Psoas muscle (tissue), 8 donors: ENCODE data around the gene ITPR2. TPM values are rescaled to one million over a fixed set of nuclear protein-coding genes. Genes with fewer than 3 reads are reported as not detected.
"Not testable (repeated sequence)": the region's sequence is repeated elsewhere in the genome, so short reads cannot be mapped to it uniquely, and the experiment has no call there.

Source experiments
- ATAC-seq, 4 donors: fragments of 200-7000 bp; cut with Tn5 transposase; one replicate each; pipeline ENCODE4 v1.9.1; 2020; ENCODE audit warnings: moderate library complexity in 3 of 4, mild to moderate bottlenecking in 2 of 4
- DNase-seq, 2 donors: peaks; one replicate each; pipeline ENCODE4 v3.0.0-alpha.2; 2020
- H3K27ac ChIP-seq: fragments of 200-600 bp; one replicate; pipeline ENCODE4 v1.8.0; 2022
- H3K27me3 ChIP-seq, 3 donors: fragments of 200-600 bp in 1 of 3; one replicate each; pipeline versions ENCODE4 v1.6.1 to v1.8.0; 2013 to 2022; ENCODE audit warnings: low read length in 2 of 3, mild to moderate bottlenecking in 2 of 3, moderate library complexity in 1 of 3; ENCODE audit not compliant: insufficient read depth in 3 of 3
- H3K36me3 ChIP-seq, 2 donors: fragments of 200-600 bp in 1 of 2; one replicate each; pipeline versions ENCODE4 v1.6.1 to v1.8.0; 2013 to 2022; ENCODE audit warnings: low read depth in 1 of 2, mild to moderate bottlenecking in 1 of 2, moderate library complexity in 1 of 2; ENCODE audit not compliant: insufficient read depth in 1 of 2
- H3K4me1 ChIP-seq: fragments of 200-600 bp; one replicate; pipeline ENCODE4 v1.8.0; 2022
- H3K4me3 ChIP-seq: fragments of 200-600 bp; one replicate; pipeline ENCODE4 v1.8.0; 2022; ENCODE audit warnings: mild to moderate bottlenecking
- H3K9me3 ChIP-seq: fragments of 200-600 bp; one replicate; pipeline ENCODE4 v1.8.0; 2022
- WGBS, 3 donors: extraction: QIAGEN DNeasy Blood & Tissue Kit; methylation state at CpG; one replicate each; pipeline versions ENCODE4 v1.1.6 to v1.1.7; 2013; 5-methylcytosine and 5-hydroxymethylcytosine counted together
- intact Hi-C, 2 donors: fragments of 100-400 bp; cut with DNase I; formaldehyde crosslinking; loops; one replicate each; pipeline versions ENCODE4 v1.11.0 to v1.14.2; 2022
- polyA plus RNA-seq, 3 donors: library from polyadenylated mRNA; stranded (reverse); fragments of 200-250 nt; gene quantifications; one replicate each; pipeline ENCODE4 v1.2.3, GENCODE V29; 2013
- total RNA-seq, 4 donors: library from RNA; stranded (reverse); fragmentation: NEBNext Ultra II Directional in 2 of 4; extraction: Animal tissue kit (Norgen Biotek cat#: 25700) in 2 of 4; gene quantifications; one replicate each; pipeline versions ENCODE4 v1.2.1 to v1.2.4, GENCODE V29; 2021 to 2023
- TF ChIP-seq, protein P1 (sequence below): fragments of 200-600 bp; IDR thresholded peaks from one replicate; pipeline ENCODE4 v1.8.0; 2022; ENCODE audit warnings: antibody characterized with exemption
- donor health status: healthy with polysubstance abuse.
- donor health status: DM: no; HTN: no; CAD: no; lungs with moderate emphysema.
- donor health status: Bipolar disorder and iron deficiency.
- donor health status: healthy.
- donor health status: DM: yes; HTN: yes; CAD: no.
- donor health status: DM: no; HTN: no; CAD: no.
- donor health status: DM: no; HTN: no; CAD: no.
- donor health status: DM: yes; HTN: yes; CAD: no.

The ITPR2 gene
- total and polyA plus RNA-seq, 7 donors = 0.86 to 10.3 (median 6.1) TPM

DNA sequence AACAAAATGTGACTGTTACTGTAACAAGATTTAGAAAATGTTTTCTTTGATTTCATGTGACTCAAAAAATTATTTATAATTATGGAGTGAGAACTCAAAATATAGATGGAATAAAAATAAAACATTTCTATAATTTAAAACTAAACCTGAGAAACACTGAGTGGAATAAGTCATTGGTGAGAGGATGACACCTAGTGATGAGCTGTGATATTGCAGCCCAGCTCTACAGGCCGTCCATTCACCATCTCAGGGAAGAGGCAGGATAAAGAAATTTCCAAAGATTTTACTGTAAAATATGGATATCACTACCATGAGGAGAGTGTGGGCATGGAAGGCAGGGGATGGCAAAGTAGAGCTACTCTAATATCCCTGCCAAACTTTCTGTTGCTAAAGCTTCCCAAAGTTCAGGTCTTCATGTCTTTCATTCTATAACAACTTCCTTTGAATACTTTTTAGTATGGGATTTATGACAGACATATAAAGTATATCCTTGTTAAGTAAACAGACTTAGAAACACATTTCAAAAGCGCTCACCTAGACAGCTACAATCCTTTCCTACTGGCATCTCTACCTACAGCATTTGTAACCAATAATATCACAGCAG, 308.0 kb downstream of the ITPR2 start:
- peaks cover 12% of the 10 kb centered on the region for H3K4me1 ChIP-seq
- DNase-seq (no peak), ATAC-seq (no peak)
- TF ChIP-seq, protein P1, sequence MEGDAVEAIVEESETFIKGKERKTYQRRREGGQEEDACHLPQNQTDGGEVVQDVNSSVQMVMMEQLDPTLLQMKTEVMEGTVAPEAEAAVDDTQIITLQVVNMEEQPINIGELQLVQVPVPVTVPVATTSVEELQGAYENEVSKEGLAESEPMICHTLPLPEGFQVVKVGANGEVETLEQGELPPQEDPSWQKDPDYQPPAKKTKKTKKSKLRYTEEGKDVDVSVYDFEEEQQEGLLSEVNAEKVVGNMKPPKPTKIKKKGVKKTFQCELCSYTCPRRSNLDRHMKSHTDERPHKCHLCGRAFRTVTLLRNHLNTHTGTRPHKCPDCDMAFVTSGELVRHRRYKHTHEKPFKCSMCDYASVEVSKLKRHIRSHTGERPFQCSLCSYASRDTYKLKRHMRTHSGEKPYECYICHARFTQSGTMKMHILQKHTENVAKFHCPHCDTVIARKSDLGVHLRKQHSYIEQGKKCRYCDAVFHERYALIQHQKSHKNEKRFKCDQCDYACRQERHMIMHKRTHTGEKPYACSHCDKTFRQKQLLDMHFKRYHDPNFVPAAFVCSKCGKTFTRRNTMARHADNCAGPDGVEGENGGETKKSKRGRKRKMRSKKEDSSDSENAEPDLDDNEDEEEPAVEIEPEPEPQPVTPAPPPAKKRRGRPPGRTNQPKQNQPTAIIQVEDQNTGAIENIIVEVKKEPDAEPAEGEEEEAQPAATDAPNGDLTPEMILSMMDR = peak; percentile 55
- intact Hi-C loops = loop anchor here in 1 of 2 donors (5.0 kb wide), 1 partner anchor 403 kb away; no protein-coding TSS in a partner anchor
- H3K9me3 ChIP-seq = peaks cover 11% of the 10 kb centered on the region
- no peak overlapping the region for H3K4me3 ChIP-seq
- H3K36me3 ChIP-seq = no peaks in the 10 kb centered on the region
- H3K27ac ChIP-seq = no peak overlapping the region
- H3K27me3 ChIP-seq = no peaks in the 10 kb centered on the region
- WGBS, 3 donors = 96 to 99% (median 99%) methylated on average over 2 of the region's 2 CpGs

DNA sequence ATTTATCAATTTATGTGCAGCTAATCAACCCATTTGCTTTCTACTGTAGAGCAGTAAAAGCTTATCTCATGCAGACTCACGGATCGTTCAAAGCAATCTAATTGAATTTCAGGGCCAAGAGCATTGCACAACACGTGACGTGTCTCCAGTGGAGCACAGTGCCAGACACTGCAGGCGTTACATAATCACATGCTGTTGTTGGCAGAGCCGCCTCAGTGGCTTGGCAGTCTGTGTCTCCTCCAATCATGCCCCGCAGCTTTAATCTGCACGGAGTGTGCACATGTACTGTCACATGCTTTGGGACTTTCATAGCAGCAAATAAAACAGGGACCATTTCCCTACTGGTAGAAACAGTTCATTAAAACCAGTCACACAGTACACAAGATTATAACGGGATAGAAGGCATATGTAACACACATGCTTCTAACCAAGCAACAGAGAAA, 309.3 kb downstream of the ITPR2 start:
- intact Hi-C loops = no loop called here
- H3K9me3 ChIP-seq = peaks cover 11% of the 10 kb centered on the region
- TF ChIP-seq, protein P1 = no peak
- H3K27me3 ChIP-seq = no peaks in the 10 kb centered on the region
- H3K4me1 ChIP-seq = peaks cover 12% of the 10 kb centered on the region
- peak; percentile 85 to 92 for DNase-seq
- peak overlapping the region; percentile 63 for H3K27ac ChIP-seq
- 22 to 25% (median 23%) methylated on average over 9 of the region's 9 CpGs for WGBS, 3 donors
- no peaks in the 10 kb centered on the region for H3K36me3 ChIP-seq
- H3K4me3 ChIP-seq = peak overlapping the region; percentile 3
- peak; percentile 99 to 100 (median 100) for ATAC-seq

DNA sequence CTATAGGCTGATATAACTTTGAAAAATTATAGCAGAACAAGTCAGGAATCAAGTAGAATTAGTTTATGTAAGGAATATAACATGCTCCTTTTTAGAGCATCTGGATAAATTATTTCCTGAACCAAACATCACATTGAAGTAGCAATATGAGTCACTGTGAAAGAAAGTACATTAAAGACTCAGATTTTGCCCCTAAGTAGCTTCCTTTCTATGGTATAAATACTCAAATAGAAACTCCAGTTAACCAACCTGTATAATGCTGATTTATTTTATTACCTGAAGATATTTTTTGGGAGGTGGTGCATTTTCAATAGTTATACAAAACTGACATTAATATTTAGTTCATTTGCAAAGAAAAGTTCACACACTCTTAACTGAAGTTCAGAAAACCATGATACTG, 312.1 kb downstream of the ITPR2 start:
- no peak for ATAC-seq
- TF ChIP-seq, protein P1 = no peak
- intact Hi-C loops = no loop called here

DNA sequence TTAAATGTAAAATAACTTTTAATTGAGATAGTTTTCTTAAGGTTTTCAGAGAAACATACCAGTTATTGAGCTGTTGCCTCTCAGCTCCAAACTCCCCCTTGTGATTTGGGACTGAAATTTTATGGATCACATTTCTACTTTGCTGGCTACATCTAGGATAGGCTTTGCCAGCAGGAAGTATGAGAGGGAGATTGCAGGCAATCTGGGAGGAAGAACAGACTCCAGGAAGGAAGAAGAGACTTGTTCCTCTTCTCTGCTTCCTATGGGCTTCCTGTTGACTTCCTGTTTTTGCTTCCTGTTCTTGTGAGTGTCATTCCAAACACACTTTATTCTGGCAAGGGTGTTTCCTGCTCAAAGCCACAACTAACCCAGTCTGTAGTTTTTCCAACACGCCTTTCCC, 312.9 kb downstream of the ITPR2 start:
- TF ChIP-seq, protein P1 = no peak
- no peaks in the 10 kb centered on the region for H3K9me3 ChIP-seq
- H3K27ac ChIP-seq = no peak overlapping the region
- ATAC-seq (no peak), DNase-seq (no peak)
- 52 to 95% (median 75%) methylated on average over 1 of the region's 1 CpG for WGBS, 3 donors
- intact Hi-C loops = no loop called here
- H3K36me3 ChIP-seq = no peaks in the 10 kb centered on the region
- no peak overlapping the region for H3K4me3 ChIP-seq
- no peaks in the 10 kb centered on the region for H3K27me3 ChIP-seq
- peaks cover 12% of the 10 kb centered on the region for H3K4me1 ChIP-seq

More for the DNA sequence above, 312.1 kb downstream of the ITPR2 start:
- Histone ChIP-seq H3K4me3 (no peak overlapping the region), H3K9me3 (peaks cover 7% of the 10 kb centered on the region), H3K27ac (no peak overlapping the region), H3K4me1 (peaks cover 12% of the 10 kb centered on the region), H3K36me3 (no peaks in the 10 kb centered on the region), H3K27me3 (no peaks in the 10 kb centered on the region)
- DNase-seq = no peak

DNA sequence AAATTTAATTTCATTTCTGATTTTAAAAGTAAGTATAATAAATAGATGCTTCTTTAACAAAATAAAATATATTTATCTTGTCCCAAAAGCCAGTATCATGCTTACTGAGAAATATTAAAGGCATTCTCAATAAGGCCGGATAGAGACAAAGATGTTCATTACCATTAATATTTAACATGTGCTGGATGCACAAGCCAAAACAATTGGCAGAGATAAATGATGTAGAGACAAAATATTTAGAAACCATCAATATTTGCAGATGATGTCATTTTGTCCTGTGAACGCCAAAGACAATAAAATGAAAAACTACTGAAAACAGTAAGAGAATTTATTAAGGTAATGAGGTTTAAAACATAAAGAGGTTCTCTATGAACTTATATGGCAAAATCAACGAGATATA, 313.5 kb downstream of the ITPR2 start:
- Histone ChIP-seq H3K9me3 (no peaks in the 10 kb centered on the region), H3K27ac (no peak overlapping the region), H3K36me3 (no peaks in the 10 kb centered on the region), H3K4me1 (peaks cover 12% of the 10 kb centered on the region), H3K4me3 (no peak overlapping the region), H3K27me3 (no peaks in the 10 kb centered on the region)
- WGBS, 3 donors = 81 to 91% (median 87%) methylated on average over 3 of the region's 3 CpGs
- DNase-seq = no peak
- no peak for ATAC-seq
- intact Hi-C loops = no loop called here
- TF ChIP-seq, protein P1 = no peak

DNA sequence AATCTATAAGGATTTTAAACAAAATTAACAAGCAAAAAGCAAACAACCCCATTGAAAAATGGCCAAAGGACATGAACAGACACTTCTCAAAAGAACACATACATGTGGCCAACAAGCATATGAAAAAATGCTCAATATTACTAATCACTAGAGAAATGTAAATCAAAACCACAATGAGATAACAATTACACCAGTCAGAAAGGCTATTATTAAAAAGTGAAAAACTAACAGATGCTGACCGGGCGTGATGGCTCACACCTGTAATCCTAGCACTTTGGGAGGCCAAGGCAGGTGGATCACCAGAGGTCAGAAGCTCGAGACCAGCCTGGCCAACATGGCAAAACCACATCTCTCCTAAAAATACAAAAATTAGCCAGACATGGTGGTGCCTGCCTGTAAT, 315.7 kb downstream of the ITPR2 start:
- not testable (repeated sequence) for DNase-seq

More for the DNA sequence above, 315.7 kb downstream of the ITPR2 start:
- H3K4me1 ChIP-seq, H3K27ac ChIP-seq, ATAC-seq, H3K27me3 ChIP-seq, H3K4me3 ChIP-seq, H3K36me3 ChIP-seq, H3K9me3 ChIP-seq, intact Hi-C loops: not testable (repeated sequence)
- 92 to 98% (median 93%) methylated on average over 3 of the region's 3 CpGs for WGBS, 3 donors
